BLaER1 treated with 17β-estradiol and CSF1 and Interleukin-3, amounts not matched to agents 10 nM and 100 nM (cell line): ENCODE measurements around the gene ITGB7.

Experiments
- H3K27ac ChIP-seq, 11 experiments: shearing (Covaris generic); formaldehyde crosslinking; 2 replicates each; pipeline ENCODE4 v1.8.1; 2022
- H3K27me3 ChIP-seq, 11 experiments: shearing (Covaris generic); formaldehyde crosslinking; 2 replicates each; pipeline ENCODE4 v1.8.1; 2022
- H3K36me3 ChIP-seq, 11 experiments: shearing (Covaris generic); formaldehyde crosslinking; 2 replicates each; pipeline ENCODE4 v1.8.1; 2022
- H3K4me1 ChIP-seq, 10 experiments: shearing (Covaris generic); formaldehyde crosslinking; 2 replicates each; pipeline ENCODE4 v1.8.1; 2022
- H3K4me2 ChIP-seq, 11 experiments: shearing (Covaris generic); formaldehyde crosslinking; 2 replicates each; pipeline ENCODE4 v1.8.1; 2022
- H3K4me3 ChIP-seq, 10 experiments: shearing (Covaris generic); formaldehyde crosslinking; 2 replicates each; pipeline ENCODE4 v1.8.1; 2022
- H3K9ac ChIP-seq, 11 experiments: shearing (Covaris generic); formaldehyde crosslinking; 2 replicates each; pipeline ENCODE4 v1.8.1; 2022
- H3K9me3 ChIP-seq, 11 experiments: shearing (Covaris generic); formaldehyde crosslinking; replicated peaks in 1 of 11; 2 replicates each; pipeline ENCODE4 v1.8.1; 2022
- H4K20me1 ChIP-seq, 11 experiments: shearing (Covaris generic); formaldehyde crosslinking; 2 replicates each; pipeline ENCODE4 v1.8.1; 2022
- Cebpa-rat ChIP-seq, 11 experiments: shearing (Covaris generic); IDR thresholded peaks; 2 replicates each; pipeline ENCODE4 v1.8.1; 2022

Gene ITGB7, protein sequence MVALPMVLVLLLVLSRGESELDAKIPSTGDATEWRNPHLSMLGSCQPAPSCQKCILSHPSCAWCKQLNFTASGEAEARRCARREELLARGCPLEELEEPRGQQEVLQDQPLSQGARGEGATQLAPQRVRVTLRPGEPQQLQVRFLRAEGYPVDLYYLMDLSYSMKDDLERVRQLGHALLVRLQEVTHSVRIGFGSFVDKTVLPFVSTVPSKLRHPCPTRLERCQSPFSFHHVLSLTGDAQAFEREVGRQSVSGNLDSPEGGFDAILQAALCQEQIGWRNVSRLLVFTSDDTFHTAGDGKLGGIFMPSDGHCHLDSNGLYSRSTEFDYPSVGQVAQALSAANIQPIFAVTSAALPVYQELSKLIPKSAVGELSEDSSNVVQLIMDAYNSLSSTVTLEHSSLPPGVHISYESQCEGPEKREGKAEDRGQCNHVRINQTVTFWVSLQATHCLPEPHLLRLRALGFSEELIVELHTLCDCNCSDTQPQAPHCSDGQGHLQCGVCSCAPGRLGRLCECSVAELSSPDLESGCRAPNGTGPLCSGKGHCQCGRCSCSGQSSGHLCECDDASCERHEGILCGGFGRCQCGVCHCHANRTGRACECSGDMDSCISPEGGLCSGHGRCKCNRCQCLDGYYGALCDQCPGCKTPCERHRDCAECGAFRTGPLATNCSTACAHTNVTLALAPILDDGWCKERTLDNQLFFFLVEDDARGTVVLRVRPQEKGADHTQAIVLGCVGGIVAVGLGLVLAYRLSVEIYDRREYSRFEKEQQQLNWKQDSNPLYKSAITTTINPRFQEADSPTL

DNA sequence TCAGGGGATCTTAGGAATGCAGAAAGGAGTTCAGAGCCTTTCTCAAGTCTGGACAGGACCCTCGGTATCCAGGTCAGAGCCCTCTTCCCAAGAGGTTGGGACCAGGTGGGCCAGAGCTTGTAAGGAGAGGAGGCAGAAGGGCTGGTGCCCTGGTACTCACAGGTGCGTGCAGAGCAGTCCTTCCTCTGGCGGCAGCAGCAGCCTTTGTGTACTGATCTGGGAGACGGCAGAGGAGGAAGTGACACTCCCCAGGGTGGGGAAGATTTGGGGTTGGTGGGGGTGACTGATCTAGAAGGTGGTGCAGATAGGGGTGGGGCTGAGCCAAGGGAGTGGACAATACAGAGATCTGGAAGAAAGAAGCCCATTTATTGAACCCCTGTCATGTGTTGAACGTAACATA, at the start of gene ITGB7:
TSS of gene ITGB7 (minus strand) at position 210 of the 400 bp plus-strand sequence. CDS start 6,808 bp downstream, outside the sequence.
- H3K4me1 ChIP-seq, result peaks cover 77 to 100% (median 96%) of the 10 kb centered on the region in 10 experiments
- no peaks in the 10 kb centered on the region for H3K9me3 ChIP-seq
- H3K4me3 ChIP-seq, result peak within 1 kb of the TSS in 9 of 10 experiments; percentile 4 to 74 (median 57); a peak in 19 of 20 replicates
- peak within 1 kb of the TSS; percentile 41 to 97 (median 87); a peak in 21 of 22 replicates for H3K27ac ChIP-seq
- H3K9ac ChIP-seq, result peak within 1 kb of the TSS; percentile 46 to 83 (median 76); a peak in 21 of 22 replicates
- no peaks in the 10 kb centered on the region for H3K27me3 ChIP-seq
- H4K20me1 ChIP-seq, result peaks cover 0 to 9% (median 0%) of the 10 kb centered on the region in 11 experiments; a peak in 2 of 22 replicates
- H3K4me2 ChIP-seq, result peak within 1 kb of the TSS; percentile 88 to 99 (median 96)
- TF ChIP-seq Cebpa-rat (IDR thresholded peaks at IDR 0.05), result no peak
- H3K36me3 ChIP-seq, result peaks cover 14 to 24% (median 22%) of the 10 kb centered on the region in 11 experiments; a peak in 21 of 22 replicates

DNA sequence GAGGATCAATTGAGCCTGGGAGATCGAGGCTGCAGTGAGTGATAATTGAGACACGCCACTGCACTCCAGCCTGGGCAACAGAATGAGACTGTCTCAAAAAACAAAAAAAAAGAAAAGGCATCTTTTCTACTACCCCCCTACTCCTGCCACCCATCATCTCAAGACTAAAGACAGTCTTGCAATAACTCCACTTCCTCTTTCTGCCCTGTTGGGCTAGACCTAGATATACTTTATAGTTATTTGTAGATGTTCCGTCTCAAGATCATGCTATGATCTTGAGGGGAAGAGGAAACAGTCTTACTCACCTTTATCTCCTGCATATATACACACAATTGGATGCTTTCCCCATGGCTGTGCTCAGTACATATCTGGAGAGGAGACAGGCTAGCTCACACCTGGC, 48.9 kb upstream of the ITGB7 start:
- Histone ChIP-seq H3K36me3 (peaks cover 13 to 29% (median 23%) of the 10 kb centered on the region in 11 experiments), H3K27ac (peak overlapping the region in 9 of 11 experiments; percentile 33 to 69 (median 59); a peak in 17 of 22 replicates), H3K9ac (peak overlapping the region in 9 of 11 experiments; percentile 15 to 46 (median 27); a peak in 9 of 22 replicates), H3K4me2 (peak overlapping the region; percentile 69 to 100 (median 85)), H3K9me3 (no peaks in the 10 kb centered on the region), H3K4me3 (no peak overlapping the region), H3K27me3 (no peaks in the 10 kb centered on the region), H4K20me1 (peaks cover 0 to 19% (median 0%) of the 10 kb centered on the region in 11 experiments; a peak in 6 of 22 replicates), H3K4me1 (peaks cover 64 to 77% (median 70%) of the 10 kb centered on the region in 10 experiments)
- no peak for TF ChIP-seq Cebpa-rat (IDR thresholded peaks at IDR 0.05)

DNA sequence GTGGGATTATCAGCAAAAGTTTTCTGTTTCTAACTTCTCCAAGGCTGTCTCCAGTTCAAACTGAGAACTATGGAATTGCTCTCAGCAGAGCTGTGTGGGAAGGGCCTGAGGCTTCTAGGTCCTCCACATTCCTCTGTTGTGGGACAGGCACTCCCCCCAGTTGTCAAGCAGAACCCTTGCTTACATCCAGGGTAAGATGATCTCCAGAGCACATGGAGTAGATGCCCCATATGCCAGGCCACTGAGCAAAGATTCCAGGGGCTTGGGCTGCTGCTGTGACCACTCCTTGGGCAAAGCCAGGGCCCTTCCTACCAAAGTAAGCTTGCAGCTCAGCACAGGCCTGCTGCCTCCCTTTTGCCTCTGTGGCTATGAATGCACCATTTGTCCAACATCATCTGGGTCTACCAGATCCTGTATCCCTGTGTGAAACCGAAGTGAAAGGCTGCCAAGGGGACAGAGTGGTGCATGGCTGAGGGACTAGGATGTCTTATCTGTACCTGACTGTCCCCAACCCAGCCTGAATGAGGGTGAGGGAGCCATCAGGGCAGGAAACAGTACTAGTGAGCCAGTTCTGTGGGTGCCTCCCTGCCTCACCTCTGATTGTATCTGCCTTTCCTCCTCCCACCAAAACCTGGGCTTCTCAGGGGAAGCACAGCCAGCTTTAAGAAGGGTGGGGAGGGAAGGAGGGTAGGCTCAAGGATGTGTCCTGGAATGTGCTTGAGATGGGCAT, 47.9 kb upstream of the ITGB7 start:
- peak overlapping the region in 6 of 11 experiments; percentile 17 to 39 (median 28); a peak in 5 of 22 replicates for H3K9ac ChIP-seq
- peaks cover 65 to 78% (median 69%) of the 10 kb centered on the region in 10 experiments for H3K4me1 ChIP-seq
- no peaks in the 10 kb centered on the region for H3K9me3 ChIP-seq
- no peak for TF ChIP-seq Cebpa-rat (IDR thresholded peaks at IDR 0.05)
- H3K36me3 ChIP-seq, result peaks cover 13 to 29% (median 23%) of the 10 kb centered on the region in 11 experiments
- peak overlapping the region; percentile 69 to 100 (median 85) for H3K4me2 ChIP-seq
- H3K4me3 ChIP-seq, result no peak overlapping the region
- peak overlapping the region in 9 of 11 experiments; percentile 33 to 69 (median 59); a peak in 17 of 22 replicates for H3K27ac ChIP-seq
- no peaks in the 10 kb centered on the region for H3K27me3 ChIP-seq
- peaks cover 0 to 19% (median 0%) of the 10 kb centered on the region in 11 experiments; a peak in 6 of 22 replicates for H4K20me1 ChIP-seq

DNA sequence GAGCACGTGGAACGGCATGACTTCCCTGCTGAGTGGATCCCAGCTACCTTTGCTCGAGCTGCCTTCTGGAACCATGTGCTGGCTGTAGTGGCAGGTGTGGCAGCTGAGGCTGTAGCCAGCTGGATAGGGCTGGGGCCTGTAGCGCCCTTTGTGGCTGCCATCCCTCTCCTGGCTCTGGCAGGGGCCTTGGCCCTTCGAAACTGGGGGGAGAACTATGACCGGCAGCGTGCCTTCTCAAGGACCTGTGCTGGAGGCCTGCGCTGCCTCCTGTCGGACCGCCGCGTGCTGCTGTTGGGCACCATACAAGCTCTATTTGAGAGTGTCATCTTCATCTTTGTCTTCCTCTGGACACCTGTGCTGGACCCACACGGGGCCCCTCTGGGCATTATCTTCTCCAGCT, 46.2 kb upstream of the ITGB7 start:
- Histone ChIP-seq H3K27me3 (no peaks in the 10 kb centered on the region), H3K27ac (peak overlapping the region in 10 of 11 experiments; percentile 69 to 88 (median 86); a peak in 17 of 22 replicates), H3K4me2 (peak overlapping the region; percentile 94 to 100 (median 99)), H3K9ac (peak overlapping the region in 10 of 11 experiments; percentile 88 to 95 (median 90); a peak in 17 of 22 replicates), H4K20me1 (peaks cover 0 to 19% (median 0%) of the 10 kb centered on the region in 11 experiments; a peak in 6 of 22 replicates), H3K36me3 (peaks cover 13 to 29% (median 23%) of the 10 kb centered on the region in 11 experiments), H3K4me1 (peaks cover 50 to 61% (median 54%) of the 10 kb centered on the region in 10 experiments), H3K9me3 (no peaks in the 10 kb centered on the region), H3K4me3 (peak overlapping the region; percentile 78 to 94 (median 90); a peak in 19 of 20 replicates)
- TF ChIP-seq Cebpa-rat (IDR thresholded peaks at IDR 0.05), result no peak

DNA sequence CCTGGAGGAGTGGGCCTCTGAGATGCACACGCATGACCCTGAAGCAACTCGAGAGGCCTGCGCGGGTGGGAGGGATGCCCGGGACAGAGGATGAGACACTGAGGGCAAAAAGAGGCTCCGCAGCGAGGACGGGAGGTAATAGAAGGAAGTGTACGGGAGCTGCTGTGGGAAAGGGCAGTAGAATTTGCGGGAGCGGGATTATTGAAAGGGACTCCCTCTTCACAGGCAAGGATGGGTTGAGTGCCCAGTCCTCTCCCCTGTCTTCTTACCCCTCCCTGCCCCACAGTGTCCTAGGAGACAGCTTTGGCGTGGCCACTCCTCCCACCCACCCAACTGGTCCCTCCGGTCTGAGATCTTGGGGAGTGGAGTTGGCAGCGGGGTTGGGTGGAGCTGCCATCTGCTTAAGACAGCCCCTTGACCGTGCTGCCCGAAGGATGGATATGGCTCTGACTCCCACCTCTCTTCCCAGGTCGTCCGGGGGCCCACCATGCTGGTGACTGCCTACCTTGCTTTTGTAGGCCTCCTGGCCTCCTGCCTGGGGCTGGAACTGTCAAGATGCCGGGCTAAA, 45.4 kb upstream of the ITGB7 start:
- peaks cover 13 to 29% (median 23%) of the 10 kb centered on the region in 11 experiments for H3K36me3 ChIP-seq
- peak overlapping the region; percentile 78 to 94 (median 90) for H3K4me3 ChIP-seq
- no peaks in the 10 kb centered on the region for H3K9me3 ChIP-seq
- H3K4me2 ChIP-seq, result peak overlapping the region; percentile 94 to 100 (median 99)
- H3K27ac ChIP-seq, result peak overlapping the region; percentile 69 to 88 (median 86)
- peaks cover 50 to 58% (median 53%) of the 10 kb centered on the region in 10 experiments for H3K4me1 ChIP-seq
- H3K9ac ChIP-seq, result peak overlapping the region; percentile 83 to 95 (median 90)
- TF ChIP-seq Cebpa-rat (IDR thresholded peaks at IDR 0.05), result no peak
- no peaks in the 10 kb centered on the region for H3K27me3 ChIP-seq
- peaks cover 0 to 19% (median 0%) of the 10 kb centered on the region in 11 experiments; a peak in 6 of 22 replicates for H4K20me1 ChIP-seq

DNA sequence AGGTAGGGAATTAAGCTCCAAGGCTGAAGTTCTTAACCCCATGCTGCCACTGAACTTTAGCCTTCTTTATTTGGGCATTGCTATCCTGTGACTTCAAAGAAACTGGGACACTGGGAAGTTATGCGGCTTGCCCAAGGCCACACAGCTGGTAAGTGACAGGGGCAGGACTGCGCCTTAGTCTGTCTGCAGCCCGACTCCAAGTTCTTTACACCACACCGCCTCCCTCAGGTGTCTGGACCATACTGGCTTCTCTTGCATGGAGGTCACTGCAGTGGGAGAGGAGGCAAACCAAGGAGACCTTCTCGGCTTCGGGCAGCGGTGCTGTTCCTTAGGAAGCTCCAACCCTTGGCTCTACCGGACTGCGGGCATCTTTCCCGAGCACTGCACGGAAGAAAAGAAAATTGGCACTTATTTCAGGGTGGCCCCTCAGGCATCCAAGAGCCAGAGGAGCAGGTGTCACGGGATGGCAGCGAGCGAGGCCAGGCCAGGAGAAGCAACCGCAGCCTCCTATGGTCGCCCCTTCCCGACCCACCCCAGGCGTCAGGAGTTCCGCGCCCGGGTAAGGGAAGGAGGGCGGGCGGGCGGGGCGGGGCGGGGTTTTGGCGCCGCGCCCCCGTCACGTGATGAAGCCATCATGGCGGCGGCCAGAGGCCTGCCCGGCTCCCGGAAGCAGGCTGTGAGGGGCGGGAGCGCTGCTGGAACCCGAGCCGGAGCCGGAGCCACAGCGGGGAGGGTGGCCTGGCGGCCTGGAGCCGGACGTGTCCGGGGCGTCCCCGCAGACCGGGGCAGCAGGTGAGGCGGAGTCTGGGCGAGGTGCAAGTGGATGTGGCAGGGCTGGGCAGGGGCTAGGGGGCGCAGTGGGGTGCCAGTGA, 44.7 kb upstream of the ITGB7 start:
- no peak for TF ChIP-seq Cebpa-rat (IDR thresholded peaks at IDR 0.05)
- Histone ChIP-seq H3K9me3 (no peaks in the 10 kb centered on the region), H3K36me3 (peaks cover 13 to 29% (median 23%) of the 10 kb centered on the region in 11 experiments), H3K4me1 (peaks cover 49 to 60% (median 56%) of the 10 kb centered on the region in 10 experiments), H3K4me2 (peak overlapping the region; percentile 96 to 100 (median 99)), H3K27me3 (no peaks in the 10 kb centered on the region), H4K20me1 (peaks cover 0 to 19% (median 0%) of the 10 kb centered on the region in 11 experiments; a peak in 6 of 22 replicates), H3K9ac (peak overlapping the region; percentile 83 to 95 (median 90)), H3K27ac (peak overlapping the region; percentile 69 to 88 (median 86)), H3K4me3 (peak overlapping the region; percentile 78 to 94 (median 90))

DNA sequence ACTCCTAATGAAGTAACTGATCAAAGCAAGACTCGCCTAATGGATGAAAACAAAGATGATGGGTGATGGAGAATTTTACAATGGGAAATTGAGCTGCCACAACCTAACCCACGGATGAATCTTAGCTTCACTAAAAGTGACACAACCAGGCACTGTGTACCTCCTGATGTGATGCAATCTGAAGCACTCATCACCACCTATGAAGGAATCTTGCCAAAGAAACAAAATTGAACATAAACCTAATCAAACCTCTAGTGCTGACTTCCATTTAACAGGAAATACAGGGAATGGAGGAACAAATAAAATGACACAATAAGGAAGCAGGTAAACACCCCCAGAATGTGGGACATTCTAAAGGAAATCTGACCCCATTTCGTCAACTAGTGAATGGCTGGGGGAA, 38.2 kb upstream of the ITGB7 start:
- H3K36me3 ChIP-seq, result no peaks in the 10 kb centered on the region
- 0 out of 22 replicates have a peak, but pooled peaks of 1 of the 11 experiments have one; percentile 8 for TF ChIP-seq Cebpa-rat (IDR thresholded peaks at IDR 0.05)

More for the DNA sequence above, 38.2 kb upstream of the ITGB7 start:
- H3K9ac ChIP-seq, result no peak overlapping the region
- H3K4me3 ChIP-seq, result no peak overlapping the region
- no peaks in the 10 kb centered on the region for H3K9me3 ChIP-seq
- peaks cover 0 to 35% (median 18%) of the 10 kb centered on the region in 10 experiments; a peak in 15 of 20 replicates for H3K4me1 ChIP-seq
- H3K4me2 ChIP-seq, result no peak overlapping the region
- H3K27me3 ChIP-seq, result no peaks in the 10 kb centered on the region
- H3K27ac ChIP-seq, result no peak overlapping the region
- H4K20me1 ChIP-seq, result no peaks in the 10 kb centered on the region
